H4 (cell line): ENCODE data around the gene LNX1. TPM values are rescaled to one million over a fixed set of nuclear protein-coding genes. Genes with fewer than 3 reads are reported as not detected.
"Not testable (repeated sequence)": the region's sequence is repeated elsewhere in the genome, so short reads cannot be mapped to it uniquely, and the experiment has no call there.

ENCODE experiments used
- DNase-seq: peaks from one replicate; pipeline ENCODE4 v3.0.0-alpha.2; 2015; ENCODE audit warnings: low spot score
- total RNA-seq: library from RNA; depleted of rRNA; stranded (reverse); fragments of >200 nt; shearing (Covaris generic); gene quantifications from 2 replicates; pipeline ENCODE4 v1.2.3, GENCODE V29; 2014; rRNA removed

Gene LNX1
- total RNA-seq, 1 experiment from 2014 or later = 4.2 TPM

DNA sequence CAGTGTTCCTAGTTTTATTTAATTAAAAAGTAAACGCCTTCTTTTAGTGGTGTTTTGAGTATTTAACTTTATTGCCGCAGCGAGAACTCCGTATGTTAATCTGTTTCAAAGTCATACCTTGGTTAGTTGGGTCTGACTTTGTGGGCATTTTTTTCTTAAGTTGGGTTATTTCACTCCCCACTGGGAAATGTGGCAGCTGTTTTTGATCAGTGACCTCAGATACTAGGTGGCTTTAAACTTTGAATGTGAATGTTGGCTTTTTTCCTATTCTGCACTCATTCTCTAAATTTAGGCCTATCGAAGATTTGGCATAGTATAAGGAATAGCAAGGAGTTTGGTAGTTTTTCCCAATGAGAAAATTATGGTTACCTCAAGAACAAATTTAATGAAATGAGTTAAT, 127.9 kb downstream of the LNX1 start:
- DNase-seq = no peak

DNA sequence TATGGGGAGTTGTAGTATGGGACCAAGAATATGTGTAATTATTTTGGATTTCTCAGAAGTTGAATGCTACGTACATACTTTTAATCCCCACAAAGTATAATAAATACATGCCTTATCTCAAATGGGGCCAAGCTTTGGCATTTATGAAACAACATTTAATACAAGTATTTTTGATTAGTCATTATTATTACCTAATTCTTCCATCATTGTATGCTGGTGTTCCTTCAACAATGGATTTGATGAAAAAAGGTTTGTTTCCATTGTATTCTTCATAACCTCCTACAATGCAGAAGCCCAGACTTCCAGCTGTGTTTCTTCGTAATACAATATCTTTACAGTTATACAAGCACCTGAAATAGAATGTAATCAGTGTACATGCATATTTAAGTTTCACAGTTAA, 130.0 kb downstream of the LNX1 start:
- DNase-seq = no peak

DNA sequence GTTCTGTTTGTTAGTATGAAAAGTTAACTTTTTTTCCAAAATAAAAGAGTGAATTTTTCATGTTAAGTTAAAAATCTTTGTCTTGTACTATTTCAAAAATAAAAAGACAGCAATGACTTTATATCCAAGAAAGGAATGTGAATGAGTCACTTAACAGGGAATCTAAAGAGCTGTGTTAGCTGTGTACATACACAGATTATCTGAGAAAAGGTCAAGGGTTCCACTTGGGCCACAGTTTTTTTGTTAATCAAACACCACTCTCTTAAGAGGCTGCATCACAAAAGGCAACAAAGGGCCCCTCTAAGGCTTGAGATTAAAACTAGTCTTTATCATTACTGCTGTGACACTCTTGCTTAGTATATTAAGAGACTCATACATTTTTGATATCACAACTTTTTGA, 131.7 kb downstream of the LNX1 start:
- no peak for DNase-seq

- DNase-seq = no peak
These were observed 135.1 kb downstream of the LNX1 start for GRCh38 chr4:53456178-53456577.

- no peak for DNase-seq
These were observed 135.5 kb downstream of the LNX1 start for GRCh38 chr4:53455766-53456165.

GRCh38 chr4:53453385-53453784, 137.9 kb downstream of the LNX1 start:
- DNase-seq = no peak

DNA sequence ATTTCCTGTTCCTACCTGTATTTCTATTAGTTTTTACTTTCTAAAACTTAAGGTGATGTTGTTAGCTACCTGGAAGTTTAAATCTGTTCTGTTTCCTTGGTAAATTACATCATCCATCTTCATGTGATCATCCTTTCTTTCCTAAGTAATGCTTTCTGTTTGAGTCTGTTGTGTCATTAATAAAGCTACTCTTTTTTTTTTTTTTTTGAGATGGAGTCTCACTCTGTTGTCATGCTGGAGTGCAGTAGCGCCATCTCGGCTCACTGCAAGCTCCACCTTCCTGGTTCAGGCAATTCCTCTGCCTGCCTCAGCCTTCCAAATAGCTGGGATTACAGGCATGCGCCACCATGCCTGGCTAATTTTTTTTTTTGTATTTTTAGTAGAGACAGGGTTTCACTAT, 140.5 kb downstream of the LNX1 start:
- peak; percentile 28 for DNase-seq

- no peak for DNase-seq
These were observed 146.3 kb downstream of the LNX1 start for GRCh38 chr4:53444954-53445353.

GRCh38 chr4:53441564-53441963, 149.7 kb downstream of the LNX1 start:
- DNase-seq = no peak

DNA sequence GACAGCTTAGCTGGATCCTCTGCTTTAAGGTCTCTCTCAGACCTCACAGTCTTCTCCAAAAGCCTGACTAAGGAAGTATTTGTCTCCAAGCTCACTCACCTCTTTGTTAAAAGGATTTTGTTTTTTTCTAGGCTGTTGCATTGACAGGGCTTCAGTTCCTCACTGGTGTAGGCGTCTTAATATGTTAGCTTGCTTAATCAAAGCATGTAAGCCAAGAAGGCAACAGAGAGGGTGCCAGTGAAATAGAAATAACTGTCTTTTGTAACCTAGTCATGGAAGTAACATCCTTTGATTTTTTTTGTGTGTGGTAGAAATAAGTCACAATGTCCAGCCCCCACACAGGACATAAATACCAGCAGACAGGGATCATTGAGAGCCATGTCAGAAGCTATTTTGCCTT, 155.0 kb downstream of the LNX1 start:
- DNase-seq = no peak

DNA sequence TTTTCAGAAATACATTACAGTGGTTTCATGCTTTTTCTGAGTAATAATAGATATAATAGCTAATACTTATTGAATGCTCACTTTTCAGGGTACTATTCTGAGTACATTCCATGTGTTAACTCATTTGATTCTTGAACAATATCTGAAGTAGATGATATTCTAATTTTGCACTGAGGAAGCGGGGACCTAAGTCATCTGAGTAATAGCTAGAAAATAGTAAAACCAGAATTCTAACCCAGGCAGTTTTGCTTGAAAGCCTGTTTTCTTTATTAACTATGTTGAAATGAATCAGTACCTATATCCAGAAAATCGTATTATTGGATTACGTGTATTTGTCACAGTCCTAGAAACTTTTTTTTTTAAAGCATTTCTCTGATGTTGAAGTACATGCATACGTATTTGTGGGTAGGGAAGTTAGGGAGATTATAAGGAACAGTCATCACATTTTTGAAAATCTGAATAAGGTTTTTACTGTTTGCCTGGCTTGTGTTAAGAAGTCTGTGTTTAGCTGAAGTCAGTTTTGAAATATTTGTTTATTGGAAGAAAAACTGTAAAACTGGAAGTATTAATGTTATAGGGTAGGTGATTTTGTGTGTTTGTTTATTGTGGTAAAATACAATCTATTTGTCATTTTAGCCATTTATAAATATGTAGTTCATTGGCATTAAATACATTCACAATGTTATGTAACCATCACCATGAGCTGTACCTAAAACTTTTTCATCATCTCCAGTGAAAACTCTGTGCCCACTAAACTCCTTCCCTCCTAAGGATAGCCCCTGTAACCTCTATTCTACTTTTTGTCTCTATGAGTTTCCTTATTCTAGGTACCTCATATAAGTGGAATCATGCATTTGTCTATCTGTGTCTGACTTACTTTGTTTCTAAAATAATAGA, 158.5 kb downstream of the LNX1 start:
- no peak for DNase-seq

GRCh38 chr4:53431052-53431451, 160.2 kb downstream of the LNX1 start:
- peak; percentile 51 for DNase-seq

DNA sequence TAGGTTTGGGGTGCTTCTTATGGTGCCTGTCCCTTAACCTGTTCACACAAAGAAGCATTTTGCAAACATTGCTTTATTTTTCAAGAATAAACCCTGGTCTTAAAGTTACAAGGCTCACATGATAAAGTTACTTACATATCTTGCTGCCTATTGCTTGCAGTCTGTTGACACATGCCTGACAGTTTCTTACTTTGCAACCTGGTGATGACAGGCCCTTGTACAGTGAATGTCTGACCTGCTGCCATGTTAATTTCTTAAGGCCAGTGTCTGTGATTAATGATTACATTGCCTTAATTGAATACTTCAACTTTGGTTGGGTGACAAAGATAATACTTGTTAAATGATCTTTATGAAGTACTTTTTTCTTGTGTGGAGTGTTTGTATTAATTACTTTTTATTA, 163.9 kb downstream of the LNX1 start:
- DNase-seq = no peak

DNA sequence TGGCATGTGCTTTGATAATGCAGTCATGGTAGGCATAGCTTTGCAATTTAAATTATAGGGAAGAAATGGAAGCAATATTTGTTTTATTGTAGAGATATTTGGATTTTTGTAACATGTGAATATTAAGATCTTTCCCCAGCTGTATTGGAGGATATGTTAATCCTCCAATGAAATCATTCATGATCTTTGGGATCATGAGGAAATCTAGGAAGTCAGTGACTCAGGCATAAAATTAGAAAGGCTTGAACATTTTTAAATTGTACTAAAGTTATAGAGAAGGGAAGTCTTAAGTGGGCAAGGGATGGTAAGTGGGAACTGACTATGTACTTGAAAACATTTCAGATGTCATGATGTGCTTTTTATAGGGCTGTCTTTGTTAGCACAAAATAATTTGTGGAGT, 167.0 kb downstream of the LNX1 start:
- DNase-seq = no peak

- DNase-seq = no peak
These were observed 168.9 kb downstream of the LNX1 start for GRCh38 chr4:53422367-53422766.

GRCh38 chr4:53421791-53422190, 169.5 kb downstream of the LNX1 start:
- DNase-seq = no peak

- DNase-seq = no peak
These were observed 172.1 kb downstream of the LNX1 start for GRCh38 chr4:53419208-53419607.

GRCh38 chr4:53409479-53409878, 181.8 kb downstream of the LNX1 start:
- not testable (repeated sequence) for DNase-seq

Other genes with a start within 250 kb of the LNX1 start
- gene SCFD2, start 225.4 kb downstream of the LNX1 start, total RNA-seq = 15.6 and 16.2 TPM in 2 replicates
- 36.3 and 45.4 TPM in 2 replicates for gene FIP1L1, start 213.8 kb downstream of the LNX1 start, total RNA-seq